ENCODE data around the gene TNK1.
"Not testable (repeated sequence)": the region's sequence is repeated elsewhere in the genome, so short reads cannot be mapped to it uniquely, and the experiment has no call there.

TNK1 gene

DNA sequence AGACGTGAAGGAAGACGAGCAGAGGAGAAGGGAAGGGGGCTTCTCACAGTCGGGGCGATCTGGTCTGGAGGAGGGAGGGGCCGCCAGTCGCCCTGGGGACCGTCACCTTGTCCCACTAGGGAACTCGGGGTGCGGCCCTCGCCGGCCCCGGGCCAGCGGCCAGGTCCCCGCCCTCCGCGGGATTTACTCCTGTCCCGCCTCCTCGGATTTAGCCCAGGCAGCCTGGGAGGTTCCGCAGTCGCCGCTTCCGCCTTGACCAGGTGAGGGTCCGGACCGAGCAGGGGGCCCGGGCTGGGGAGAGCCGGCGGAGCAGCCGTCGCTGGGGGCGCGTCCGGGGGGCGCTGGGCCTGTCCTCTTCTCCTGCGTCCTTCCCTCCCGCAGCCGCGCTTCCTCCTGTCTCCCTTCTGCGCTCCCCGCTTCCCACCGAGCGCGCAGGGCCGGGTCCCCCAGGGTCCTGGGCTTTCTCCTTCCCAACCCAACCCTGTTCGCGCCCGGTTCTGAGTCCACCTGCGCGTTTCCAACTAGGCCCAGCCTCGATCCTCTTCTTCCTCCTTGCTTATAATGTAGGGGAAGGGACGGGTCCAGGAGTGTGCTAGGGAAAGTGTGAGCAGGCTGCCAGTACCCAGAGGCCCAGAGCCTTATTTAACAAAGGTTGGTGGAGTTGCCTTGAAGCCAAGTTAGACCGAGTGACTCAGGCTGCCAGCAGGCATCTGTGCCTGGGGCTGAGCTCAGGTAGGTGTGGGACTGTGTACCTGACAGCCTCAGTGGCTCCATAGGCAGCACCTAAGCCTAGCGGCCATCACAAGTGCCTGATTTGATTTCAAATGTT is at the start of gene TNK1:
TNK1 (plus strand) TSS at position 235 of the 829 bp plus-strand sequence. CDS start 1,838 bp downstream, outside the sequence.
- no peak for DNase-seq

DNA sequence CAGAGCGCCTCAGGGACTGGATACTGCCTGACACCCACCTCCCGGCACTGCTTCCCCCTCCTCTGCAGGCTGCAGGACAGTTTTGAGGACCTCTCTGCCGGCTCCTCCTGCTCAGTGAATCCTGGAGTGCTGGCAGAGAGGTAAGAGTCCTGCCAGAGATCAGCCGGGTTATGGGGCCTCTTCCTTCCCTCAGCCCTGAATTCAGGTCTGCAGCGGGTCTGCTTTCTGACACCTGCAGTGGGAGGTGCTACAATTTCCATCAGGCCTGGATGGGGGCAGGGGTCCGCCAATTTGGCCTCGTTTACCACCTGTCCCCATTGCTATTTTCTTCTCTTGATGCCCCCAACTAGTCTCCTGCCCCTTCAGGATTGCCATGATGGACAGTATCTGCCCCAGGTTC is 48.8 kb upstream of the TNK1 start:
- DNase-seq, result no peak

DNA sequence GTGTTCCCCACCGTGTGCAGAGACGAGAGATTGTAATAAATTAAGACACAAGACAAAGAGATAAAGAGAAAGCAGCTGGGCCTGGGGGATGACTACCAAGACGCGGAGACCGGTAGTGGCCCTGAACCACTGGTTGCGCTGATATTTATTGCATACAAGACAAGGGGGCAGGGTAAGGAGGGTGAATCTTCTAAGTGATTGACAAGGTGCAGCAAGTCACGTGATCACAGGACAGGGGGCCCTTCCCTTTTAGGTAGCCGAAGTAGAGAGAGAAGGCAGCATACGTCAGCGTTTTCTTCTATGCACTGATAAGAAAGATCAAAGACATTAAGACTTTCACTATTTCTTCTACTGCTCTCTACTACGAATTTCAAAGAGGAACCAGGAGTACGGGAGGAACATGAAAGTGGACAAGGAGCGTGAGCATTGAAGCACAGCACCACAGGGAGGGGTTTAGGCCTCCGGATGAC is 48.3 kb upstream of the TNK1 start:
- not testable (repeated sequence) for DNase-seq

DNA sequence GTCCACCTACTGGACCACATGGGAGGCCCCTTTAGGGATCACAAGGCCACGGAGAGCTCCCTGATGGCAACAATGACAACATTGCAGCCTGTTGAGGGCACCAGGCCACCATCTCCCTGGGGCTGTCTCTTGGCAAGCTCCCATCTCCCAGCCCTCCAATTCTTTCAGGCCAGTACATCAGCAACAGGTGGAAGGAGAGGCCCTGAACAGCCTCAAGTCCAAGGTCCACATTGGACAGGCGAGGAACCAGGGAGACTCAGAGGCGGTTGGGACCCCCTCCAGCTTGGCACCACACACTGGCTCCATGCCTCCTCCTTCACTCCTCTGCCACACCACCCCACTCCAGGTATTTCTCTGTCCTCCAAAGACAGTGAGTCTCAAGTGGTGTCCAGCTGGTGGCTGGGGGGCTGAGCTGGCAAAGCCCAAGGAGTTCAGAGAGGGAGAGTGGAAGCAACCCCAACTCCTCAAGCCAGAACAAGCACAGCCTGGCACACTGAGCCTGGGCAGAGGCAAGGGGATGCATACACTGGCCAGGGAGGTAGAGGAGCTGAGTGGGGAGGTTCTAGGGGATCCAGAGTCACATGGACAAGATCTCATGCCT is 45.9 kb upstream of the TNK1 start:
- no peak for DNase-seq

DNA sequence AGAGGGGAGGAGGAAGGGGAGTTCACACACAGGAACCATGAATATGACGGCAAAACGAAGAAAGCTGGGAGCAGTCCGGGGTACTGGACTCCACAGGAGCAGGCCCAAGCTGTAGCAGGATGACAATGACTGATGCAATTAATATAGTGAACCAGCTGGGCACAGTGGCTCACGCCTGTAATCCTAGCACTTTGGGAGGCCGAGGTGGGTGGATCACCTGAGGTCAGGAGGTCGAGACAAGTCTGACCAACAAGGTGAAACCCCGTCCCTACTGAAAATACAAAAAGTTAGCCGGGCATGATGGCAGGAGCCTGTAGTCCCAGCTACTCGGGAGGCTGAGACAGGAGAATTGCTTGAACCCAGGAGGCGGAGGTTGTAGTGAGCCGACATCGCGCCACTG is 45.1 kb upstream of the TNK1 start:
- DNase-seq, result not testable (repeated sequence)

DNA sequence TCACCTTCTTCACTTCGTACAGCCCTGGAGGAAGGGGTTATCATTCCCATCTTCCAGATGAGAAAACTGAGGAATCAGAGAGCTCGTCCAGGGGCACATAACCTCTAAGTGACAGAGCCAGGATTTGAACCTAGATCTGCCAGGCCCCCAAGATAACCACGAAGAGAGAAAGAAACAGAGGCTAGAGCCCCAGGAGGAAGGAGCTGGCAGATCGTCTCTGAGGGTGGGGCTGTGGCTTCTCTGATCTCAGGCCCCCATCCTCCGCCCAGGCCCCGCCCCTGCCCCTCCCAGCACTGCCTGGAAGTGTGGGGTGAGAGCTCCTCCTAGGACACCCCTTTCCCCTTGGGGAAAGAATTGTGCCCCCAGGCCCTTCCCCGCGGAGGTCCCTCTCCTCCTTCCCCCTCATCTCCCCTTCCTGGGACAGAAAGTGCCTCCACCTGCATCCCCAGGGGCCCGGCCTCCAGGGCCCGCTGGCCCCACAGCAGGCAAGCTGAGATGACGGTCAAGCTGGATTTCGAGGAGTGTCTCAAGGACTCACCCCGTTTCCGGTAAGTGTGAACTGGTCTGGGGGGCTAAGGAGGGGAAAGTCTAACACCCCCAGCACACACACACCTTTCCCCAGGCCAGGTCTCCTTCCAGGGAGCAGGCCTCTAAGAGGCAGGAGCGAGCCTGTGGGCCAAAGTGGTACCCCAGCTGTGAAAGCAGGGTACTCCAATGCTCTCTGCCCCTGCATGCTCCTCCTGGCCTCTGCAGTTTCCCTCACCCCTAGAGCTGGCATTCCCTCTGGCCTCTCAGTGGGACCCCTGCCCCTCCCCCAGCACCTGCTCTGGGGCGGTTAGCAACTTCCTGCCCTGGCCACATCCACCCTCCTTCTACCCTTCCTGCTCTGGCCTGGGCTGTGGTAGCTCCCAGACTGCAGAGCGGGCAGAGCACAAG is 44.4 kb upstream of the TNK1 start, which contains the start of gene ACAP1:
ACAP1 (plus strand) TSS at position 290 of the 936 bp plus-strand sequence; CDS start at position 496, 206 bp downstream.
- no peak for DNase-seq

DNA sequence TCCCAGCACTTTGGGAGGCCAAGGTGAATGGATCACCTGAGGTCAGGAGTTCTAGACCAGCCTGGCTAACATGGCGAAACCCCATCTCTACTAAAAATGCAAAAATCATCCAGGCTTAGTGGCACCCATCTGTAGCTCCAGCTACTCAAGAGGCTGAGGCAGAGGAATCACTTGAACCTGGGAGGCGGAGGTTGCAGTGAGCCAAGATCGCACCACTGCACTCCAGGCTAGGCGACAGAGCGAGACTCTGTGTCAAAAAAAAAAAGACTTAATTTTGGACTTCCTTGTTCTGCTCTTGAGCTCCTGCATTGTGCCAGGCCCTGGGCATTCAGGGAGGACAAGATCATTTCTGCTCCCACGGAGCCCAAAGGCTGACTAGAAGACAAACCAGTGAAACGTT is 43.3 kb upstream of the TNK1 start:
- not testable (repeated sequence) for DNase-seq

DNA sequence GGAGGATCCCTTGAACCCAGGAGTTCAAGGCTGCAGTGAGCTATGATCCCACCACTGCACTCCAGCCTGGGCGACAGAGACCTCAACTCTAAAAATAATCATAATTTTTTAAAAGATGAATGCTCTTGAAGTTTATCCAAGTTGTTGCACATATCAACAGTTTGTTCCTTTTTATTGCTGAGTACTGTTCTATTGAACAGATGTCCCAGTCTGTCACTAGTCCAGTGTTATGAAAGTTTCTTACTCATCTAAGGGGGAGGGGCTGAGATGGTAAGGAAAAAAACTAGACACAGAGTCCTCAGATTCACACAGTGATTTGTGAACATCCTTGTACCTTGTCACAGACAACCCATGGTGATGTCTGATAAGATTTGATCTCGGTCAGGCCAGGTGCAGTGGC is 40.7 kb upstream of the TNK1 start:
- DNase-seq, result no peak

DNA sequence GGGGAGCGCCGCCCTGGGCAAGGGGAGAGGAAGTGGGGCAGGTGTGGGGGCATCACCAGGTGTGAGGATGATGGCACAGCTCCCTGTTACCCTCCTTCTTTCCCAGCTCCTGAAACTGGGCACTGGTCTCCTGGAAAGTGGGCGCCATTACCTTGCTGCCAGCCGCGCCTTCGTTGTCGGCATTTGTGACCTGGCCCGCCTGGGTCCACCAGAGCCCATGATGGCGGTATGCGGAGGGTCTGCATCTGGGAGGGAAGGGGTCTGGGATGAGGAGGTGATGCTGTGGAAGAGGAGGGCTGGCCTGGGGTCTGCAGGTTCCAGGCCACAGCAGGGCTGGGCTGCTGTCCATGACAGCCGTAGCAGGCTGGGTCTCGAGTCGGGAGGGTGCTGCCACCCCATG is 39.0 kb upstream of the TNK1 start:
- DNase-seq, result no peak

DNA sequence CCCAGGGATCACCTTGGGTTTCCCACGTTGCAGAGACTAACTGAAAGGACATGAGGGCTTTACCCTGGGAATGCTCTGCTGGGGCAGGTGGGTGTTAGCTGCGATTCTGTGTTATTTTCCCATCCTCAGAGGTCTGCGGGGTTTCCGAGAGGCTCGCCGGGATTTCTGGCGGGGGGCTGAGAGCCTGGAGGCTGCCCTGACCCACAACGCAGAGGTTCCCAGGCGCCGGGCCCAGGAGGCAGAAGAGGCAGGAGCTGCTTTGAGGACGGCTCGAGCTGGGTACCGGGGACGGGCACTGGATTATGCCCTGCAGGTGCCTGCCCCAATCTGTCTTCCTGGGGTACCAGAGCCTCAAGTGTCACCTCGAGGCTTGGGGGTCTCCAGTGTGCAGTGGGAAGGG is 37.6 kb upstream of the TNK1 start:
- no peak for DNase-seq

DNA sequence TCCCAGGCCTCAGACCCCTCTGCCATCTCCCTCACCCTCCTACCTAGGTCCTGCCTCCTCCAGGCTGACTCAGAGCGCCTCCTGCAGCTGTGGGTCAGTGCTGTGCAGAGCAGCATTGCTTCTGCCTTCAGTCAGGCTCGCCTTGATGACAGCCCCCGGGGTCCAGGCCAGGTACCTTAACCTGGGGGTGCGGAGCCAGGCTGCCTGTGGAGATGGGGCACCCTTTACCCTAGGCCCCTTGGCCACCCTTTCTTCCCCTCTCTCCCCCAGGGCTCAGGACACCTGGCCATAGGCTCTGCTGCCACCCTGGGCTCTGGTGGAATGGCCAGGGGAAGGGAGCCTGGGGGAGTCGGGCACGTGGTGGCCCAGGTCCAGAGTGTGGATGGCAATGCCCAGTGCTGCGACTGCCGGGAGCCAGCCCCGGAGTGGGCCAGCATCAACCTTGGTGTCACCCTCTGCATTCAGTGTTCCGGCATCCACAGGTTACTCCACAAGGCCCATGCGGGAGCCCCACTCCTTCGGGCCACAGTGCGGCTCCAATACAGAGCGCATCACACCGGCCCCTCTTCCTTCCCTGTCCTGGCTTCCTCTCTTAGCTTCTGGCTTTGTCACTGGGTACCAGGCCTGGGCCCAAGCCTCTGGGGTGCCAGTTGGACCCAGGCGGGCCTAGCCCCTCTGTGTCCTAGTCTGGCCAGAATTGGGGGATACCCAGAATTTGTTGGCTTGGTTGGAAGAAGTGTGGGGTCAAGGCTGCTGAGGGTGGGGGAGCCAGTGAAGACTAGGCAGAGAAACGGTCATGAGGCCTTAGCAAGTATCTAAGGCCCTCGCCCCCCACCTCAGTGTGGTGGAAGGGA is 33.9 kb upstream of the TNK1 start:
- DNase-seq, result no peak

DNA sequence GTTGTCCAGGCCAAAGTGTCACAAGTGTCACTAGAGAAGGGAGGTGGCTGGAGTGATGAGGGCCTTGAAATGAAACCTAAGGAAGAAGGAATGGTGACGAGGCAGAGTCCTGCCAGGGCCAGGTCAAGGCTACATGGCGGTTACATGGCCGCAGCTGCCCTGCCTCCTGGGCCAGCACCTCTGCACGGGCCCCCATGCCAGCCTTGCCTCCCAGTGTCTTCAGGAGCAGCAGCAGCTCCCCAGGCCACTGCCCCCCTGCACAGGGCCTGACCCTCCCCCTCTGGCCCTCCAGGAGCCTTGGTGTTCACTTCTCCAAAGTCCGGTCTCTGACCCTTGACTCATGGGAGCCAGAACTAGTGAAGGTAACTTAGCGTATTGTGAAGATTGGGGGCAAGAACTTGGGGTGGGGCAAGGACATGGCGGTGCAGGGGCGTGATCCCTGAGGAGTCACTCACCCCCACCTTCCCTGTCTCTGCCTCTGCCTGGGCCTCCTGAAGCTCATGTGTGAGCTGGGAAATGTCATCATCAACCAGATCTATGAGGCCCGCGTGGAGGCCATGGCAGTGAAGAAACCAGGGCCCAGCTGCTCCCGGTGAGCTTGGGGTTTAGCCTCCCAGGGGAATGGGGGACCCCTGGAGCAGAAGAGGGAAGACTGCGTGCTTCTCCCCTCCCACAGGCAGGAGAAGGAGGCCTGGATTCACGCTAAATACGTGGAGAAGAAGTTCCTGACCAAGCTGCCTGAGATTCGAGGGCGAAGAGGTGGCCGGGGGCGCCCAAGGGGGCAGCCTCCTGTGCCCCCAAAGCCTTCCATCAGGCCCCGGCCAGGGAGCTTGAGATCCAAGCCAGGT is 33.0 kb upstream of the TNK1 start:
- DNase-seq, result no peak

DNA sequence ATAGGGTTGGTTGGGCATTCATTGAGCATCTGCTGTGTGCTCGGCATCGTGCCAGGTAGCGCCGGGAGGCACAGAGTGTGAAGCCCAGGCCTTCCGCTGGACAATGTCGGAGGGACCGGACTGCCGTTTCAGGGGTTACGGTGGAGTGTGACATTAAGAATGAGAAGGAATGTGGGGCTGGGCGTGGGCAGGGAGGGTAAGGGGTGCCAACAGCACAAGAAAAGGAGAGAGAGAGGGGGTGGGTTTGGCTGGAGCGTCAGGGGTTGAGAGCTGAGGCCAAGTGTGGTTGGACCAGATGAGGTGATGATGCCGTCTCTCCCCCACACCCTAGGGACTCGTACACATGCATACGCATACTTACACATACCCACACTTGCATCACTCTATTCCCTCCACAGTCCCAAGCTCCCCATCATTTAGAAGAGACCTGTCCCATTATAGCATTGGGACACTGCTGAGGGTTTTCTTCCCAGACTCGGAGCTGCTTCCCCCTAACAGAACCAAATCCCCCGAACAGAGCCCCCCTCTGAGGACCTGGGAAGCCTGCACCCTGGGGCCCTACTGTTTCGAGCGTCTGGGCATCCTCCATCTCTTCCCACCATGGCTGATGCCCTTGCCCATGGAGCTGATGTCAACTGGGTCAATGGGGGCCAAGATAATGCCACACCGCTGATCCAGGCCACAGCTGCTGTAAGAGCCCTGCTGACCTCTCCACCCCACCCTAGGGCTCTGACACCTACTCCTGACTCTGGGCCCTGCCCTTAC is 32.2 kb upstream of the TNK1 start:
- no peak for DNase-seq

DNA sequence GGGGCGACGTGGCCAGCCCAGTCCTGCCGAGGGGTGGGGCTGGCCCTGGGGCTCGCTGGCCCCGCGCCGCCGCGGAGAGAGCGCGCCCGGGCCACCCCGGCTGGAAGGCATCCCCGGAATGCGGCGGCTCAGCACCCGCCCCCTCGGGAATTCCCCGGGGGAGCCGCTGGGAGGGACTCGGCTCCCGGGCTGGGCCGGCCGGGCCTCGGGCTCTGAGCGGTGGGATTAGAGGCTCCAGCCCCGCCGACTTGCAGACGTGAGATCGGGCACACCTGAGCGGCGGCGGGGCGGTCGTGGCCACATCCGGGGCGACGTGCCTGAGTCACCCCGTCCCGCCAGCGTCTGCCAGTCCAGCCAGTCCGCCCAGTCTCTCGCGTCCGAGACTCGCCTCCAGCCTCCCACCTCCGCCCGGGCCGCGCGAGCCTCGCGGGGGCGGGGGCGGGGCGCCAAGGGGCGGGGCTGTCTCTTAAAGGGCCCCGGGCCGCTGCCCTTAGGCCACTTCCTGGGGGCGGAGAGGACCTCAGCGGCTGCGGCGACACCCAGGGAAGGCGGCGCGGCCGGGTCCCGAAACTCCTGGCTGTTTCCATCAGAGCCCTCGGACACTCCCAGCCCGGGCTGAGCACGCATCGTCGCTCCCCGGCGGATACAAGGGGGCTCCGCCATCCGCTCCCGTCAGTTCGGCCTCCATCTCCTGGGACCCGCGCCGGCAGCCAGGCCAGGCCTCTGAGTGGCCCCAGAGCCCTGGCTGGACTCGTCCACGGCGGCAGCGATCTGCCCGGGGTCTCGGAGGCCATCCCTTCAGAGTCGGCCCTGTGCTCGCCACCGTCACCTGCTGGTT is 29.0 kb upstream of the TNK1 start, which contains the start of gene KCTD11:
KCTD11 (plus strand) TSS at position 498 of the 838 bp plus-strand sequence.
- DNase-seq, result peak; percentile 44

DNA sequence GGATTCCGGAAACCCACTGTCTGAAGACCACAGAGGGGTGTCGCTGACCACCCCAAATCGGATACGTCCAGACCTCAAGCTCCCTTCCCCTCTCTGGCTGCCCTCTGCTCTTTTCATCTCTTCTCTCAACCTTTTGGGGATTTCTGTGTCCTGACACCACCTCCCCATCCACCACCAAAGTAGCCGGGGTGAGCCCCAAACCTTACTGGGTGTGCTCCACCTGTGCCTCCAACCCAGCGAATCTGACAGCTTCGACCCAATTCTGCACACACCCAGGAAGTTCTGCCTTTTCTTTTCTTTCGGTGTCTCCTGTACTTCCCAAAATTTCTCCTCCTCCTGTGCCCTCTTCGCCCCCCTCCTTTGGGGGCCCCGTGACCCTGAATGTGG is 28.4 kb upstream of the TNK1 start:
- no peak for DNase-seq

DNA sequence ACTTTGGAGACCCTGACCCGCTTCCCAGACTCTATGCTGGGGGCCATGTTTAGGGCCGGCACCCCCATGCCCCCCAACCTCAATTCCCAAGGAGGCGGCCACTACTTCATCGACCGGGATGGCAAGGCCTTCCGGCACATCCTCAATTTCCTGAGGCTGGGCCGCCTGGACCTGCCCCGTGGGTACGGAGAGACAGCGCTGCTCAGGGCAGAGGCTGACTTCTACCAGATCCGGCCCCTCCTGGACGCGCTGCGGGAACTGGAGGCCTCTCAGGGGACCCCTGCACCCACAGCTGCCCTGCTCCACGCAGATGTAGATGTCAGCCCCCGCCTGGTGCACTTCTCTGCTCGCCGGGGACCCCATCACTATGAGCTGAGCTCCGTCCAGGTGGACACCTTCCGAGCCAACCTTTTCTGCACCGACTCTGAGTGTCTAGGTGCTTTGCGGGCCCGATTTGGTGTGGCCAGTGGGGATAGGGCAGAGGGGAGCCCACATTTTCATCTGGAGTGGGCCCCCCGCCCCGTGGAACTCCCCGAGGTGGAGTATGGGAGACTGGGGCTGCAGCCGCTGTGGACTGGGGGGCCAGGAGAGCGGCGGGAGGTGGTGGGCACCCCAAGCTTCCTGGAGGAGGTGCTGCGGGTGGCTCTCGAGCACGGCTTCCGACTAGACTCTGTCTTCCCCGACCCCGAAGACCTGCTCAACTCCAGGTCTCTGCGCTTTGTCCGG is 27.8 kb upstream of the TNK1 start:
- no peak for DNase-seq

DNA sequence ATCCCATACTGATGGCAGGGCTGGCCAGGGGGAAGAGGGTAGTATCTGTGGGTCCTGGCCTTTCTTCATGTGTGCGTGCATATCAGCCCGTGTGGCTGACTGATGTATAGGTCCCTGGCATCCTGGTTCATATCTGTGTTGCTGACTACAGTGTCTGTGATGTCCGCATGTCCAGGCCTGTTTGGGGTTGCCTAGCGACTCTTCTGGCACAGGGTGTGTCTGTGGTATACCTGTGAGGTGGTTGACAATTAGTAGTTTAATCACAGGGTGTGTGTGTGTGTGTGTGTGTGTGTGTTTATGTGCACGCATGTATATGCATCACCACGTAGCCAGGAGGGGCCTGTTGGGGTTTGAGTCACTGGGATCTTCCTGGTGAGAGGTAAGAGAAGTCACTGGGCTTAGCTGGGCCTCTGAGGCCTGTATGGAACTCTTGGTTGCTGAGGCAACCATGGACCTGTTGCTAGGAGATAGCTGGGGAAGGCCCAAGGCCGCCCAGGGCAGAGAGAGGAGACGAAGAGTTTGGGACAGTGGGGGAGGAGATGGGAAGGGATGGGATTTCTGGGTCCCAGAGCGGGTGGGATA is 26.5 kb upstream of the TNK1 start:
- DNase-seq, result no peak

DNA sequence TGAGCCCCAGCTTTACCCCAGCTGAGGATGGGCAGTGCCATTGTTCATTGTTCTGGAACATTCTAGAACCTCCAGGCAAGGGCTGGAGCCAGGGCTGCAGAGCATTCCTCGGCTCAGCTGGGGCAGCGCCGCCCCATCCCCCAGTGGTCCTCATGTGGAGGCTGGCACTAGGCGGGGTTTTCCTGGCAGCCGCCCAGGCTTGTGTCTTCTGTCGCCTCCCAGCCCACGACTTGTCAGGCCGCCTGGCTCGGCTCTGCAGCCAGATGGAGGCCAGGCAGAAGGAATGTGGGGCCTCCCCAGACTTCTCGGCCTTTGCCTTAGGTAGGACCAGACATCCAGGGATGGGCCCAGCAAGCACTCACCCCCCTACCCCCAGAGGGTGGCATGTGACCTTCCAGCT is 25.8 kb upstream of the TNK1 start, which contains the start of gene TMEM95:
TMEM95 (plus strand) TSS at position 104 of the 400 bp plus-strand sequence; CDS start at position 153, 49 bp downstream.
- no peak for DNase-seq
